Inflammatory macrophage (primary cell): ENCODE results near the gene DNASE1L2.
A peak's percentile ranks its signal among the peaks of the same experiment; 100 is the strongest.
"Not testable (repeated sequence)": the region's sequence is repeated elsewhere in the genome, so short reads cannot be mapped to it uniquely, and the experiment has no call there.

Experiments
- DNase-seq, 2 donors: peaks; one replicate each; pipeline ENCODE4 v3.0.0-alpha.2; 2020 to 2022

DNASE1L2 gene

GRCh38 chr16:2242598-2242997 lies 6.4 kb downstream of the DNASE1L2 start:
- peak in 1 of 2 donors; percentile 36 for DNase-seq

GRCh38 chr16:2243031-2243528 lies 6.8 kb downstream of the DNASE1L2 start:
- no peak for DNase-seq

DNA sequence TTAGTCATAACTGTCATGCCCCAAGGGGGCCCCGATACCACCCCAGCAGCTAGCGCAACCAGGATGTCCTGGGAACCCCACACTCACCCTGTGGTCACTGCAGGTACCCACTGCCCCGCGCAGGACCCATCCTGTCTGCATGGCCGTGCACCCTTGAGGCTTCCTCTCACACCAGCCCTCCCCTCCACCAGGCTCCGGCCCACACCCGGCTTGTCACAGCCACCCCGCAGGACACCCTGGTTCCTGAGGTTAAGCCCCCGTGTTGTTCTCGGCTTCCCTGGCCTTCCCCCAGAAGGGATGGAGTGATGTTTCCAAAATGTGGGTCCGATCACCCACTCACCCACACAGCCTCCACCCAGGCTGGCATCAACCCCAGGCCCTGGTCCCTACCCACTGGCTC lies 7.5 kb downstream of the DNASE1L2 start:
- DNase-seq = no peak

- no peak for DNase-seq
These were observed 8.1 kb downstream of the DNASE1L2 start for GRCh38 chr16:2244301-2244700.

DNA sequence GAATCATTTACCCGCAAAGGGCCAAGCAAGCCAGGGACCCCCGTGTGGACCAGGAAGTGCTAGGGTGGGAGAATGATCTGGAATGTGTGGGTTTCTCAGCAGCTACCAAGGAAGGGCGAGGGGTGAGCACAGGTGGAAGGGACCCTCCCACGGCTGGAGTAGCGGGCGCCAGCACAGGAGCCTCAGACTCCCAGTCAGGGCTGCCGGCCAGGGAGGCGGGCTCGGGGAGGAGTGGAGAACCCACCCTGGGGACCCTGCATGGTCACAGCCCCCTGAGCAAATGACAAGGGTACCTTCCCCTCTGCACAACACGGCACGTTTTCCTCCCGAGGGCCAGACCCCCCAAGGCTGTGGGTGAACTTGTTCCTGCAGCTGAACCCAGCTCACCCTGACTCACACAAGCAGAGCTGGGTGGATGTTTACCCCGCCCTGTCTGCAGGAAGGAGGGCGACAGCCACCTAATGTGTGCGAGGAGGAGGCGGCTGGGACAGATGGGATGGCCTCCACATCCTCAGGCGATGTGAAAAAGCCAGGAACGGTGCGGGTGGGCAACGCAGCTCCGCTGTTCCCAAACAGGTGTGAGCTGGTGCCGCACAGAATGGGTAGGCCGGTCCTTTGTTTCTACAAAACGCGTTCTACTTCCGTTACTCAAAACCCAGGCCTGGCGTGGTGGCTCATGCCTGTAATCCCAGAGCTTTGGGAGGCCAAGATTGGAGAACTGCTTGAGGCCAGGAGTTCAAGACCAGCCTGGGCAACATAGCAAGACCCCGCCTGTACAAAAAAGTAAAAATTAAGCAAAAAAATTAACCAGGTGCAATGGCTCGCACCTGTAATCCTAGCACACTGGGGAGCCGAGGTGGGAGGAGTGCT lies 8.9 kb downstream of the DNASE1L2 start:
- no peak for DNase-seq

DNA sequence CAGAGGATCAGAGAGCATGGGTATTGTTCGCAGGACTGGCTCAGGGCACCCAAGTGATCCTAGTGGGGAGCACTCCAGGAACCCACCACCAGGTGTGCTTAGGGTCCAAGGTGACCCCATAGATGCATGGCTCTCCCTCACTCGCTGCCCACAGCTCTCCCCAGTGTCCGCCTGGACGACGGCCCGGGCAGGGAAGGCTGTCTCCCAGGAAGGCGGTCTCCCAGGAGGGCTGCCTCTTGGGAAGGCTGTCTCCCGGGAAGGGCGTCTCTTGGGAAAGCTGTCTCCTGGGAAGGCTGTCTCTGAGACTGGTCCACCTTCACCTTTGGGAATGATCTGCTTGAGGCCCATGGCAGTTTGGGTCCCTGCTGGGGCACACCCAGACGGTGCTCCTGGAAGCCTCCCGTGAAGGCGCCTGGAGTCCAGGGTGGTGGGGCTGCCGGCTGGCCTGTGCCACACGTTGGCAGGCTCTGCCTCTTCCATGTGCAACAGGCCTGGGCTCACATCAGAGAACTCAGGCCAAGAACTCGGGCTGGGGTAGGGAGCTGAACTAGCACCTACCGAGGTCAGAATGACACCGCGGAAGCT lies 10.1 kb downstream of the DNASE1L2 start:
- no peak for DNase-seq

- peak; percentile 26 to 34 for DNase-seq
These were observed 14.5 kb downstream of the DNASE1L2 start for GRCh38 chr16:2250652-2251295.

GRCh38 chr16:2251296-2252111 lies 15.3 kb downstream of the DNASE1L2 start, which contains the start of gene ECI1:
Gene ECI1, minus strand, starts transcription at chr16:2251587. Its CDS starts 21 bp downstream, at chr16:2251566.
- peak; percentile 96 to 97 for DNase-seq

GRCh38 chr16:2252806-2253148 lies 16.5 kb downstream of the DNASE1L2 start:
- no peak for DNase-seq

- no peak for DNase-seq
These were observed 17.0 kb downstream of the DNASE1L2 start for GRCh38 chr16:2253293-2253692.

DNA sequence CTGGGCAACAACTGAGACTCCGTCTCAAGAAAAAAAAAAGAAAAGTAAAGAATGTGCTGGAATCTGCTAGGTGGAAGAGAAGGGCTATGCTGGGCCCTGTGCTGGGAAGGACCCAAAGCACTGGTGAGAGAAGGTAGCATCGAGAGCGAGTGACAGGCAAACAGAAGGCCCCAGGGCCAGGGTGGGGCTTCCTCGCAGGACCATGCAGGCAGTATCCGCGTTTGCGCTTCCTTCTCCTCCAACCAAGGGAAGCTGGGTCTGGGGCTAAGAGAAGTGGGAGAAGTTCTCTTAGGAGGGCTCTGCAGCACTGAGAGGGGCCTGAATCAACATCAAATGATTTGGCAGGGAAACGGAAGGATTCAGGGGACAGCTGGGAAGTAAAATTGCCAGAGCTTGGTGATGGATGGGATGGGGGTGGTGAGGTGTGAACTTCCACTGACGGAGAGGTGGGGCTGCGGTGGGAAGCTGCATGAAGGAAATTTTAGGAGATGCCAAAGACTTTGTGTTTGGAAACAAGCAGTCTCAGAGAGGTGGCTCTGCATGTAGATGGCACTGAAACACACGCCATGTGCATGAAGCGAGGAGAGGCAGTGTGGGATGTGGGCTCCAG lies 20.4 kb downstream of the DNASE1L2 start:
- no peak for DNase-seq

- no peak for DNase-seq
These were observed 21.5 kb downstream of the DNASE1L2 start for GRCh38 chr16:2257726-2258125.

DNA sequence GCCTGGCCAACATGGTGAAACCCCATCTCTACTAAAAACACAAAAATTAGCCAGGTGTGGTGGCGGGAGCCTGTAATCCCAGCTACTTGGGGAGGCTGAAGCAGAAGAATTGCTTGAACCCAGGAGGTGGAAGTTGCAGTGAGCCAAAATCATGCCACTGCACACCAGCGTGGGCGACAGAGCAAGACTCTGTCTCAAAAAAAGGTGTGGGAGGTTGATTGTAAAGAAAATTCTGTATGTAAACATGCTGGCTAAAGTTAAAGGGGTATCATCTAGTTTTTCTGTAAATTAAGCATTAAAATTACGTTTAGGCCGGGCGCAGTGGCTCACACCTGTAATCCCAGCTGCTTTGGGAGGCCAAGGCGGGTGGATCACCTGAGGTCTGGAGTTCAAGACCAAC lies 22.3 kb downstream of the DNASE1L2 start:
- not testable (repeated sequence) for DNase-seq

DNA sequence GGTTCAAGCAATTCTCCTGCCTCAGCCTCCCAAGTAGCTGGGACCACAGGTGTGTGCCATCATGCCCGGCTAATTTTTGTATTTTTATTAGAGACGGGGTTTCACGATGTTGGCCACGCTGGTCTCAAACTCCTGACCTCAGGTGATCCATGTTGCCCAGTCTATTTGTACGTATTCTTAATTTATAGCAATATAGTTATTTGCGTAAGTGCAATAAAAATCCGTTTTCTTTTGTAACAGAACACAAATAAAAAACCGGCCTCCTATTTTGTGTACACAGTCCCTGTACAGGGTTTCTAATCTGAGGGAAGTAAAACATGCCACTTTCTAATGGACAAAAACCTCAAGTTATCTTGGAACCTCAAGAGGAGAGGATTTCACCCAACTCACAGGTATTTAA lies 24.0 kb downstream of the DNASE1L2 start:
- DNase-seq = no peak

- DNase-seq = not testable (repeated sequence)
These were observed 26.8 kb downstream of the DNASE1L2 start for GRCh38 chr16:2263026-2263425.

DNA sequence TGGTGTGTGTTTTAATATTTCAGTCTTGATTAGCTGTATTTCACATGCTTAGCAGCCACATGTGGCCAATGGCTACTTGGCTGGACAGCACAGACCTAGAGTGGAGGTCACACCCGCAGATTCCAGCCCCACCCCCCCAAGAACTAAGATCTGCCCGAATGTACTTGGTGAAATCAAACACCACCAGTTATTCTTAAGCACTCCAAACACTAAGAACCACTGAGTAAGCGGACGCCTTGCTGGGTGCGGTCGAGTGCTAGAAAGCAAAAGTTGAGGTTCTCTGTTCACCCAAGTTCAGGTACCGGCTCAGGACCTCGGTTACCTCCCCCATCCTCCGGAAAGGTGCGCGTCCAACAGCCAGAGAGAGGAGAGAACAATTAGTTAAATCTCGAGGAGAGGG lies 30.6 kb downstream of the DNASE1L2 start:
- DNase-seq = not testable (repeated sequence)

- DNase-seq = not testable (repeated sequence)
These were observed 31.3 kb downstream of the DNASE1L2 start for GRCh38 chr16:2267505-2267912.

- peak; percentile 96 to 97 for DNase-seq
These were observed 31.8 kb downstream of the DNASE1L2 start, which contains the start of gene RNPS1 for GRCh38 chr16:2267913-2268666. Gene RNPS1, minus strand, starts transcription at chr16:2268126. Its CDS starts 3,483 bp downstream, at chr16:2264643.

GRCh38 chr16:2270070-2270462 lies 33.8 kb downstream of the DNASE1L2 start:
- no peak for DNase-seq

DNA sequence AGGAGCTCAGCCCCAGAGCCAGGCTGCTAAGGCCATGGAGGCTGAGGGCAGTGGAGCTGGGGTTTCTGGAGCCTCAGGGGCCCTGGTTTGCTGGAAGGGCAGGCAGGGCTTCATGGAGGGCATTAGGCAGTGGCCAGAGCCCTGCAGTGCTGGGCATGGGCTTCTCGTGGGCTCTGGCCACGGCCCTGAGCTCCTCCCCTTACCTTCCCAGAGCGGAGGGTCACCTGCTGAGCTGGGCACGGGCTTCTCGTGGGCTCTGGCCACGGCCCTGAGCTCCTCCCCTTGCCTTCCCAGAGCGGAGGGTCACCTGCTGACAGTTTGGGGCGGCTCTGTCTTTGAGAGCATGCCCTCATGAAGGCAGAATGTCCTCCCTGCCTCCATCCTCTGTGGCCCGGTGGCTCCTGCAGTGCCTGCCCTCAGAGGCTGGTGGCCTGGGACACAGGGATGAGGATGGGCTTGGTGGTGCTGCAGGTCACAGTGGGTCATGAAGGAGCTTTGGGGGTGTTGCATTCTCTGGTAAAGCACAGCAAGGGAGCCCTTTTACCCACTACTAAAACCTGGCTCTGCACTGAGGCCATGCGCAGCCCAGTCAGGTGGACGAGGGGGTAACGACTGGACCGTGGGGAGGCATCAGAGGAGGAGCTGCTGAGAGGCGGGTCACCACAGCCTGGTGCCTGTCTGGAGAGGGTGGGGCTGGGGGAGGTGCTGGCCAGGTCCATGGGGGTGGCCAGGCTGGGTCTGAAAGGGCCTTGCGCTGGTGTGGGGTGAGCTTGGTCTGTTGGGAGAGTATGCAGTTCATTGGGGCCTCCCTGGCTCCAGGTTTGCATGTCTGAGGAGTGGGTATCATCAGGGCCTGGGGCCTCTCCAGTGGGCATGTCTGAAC lies 34.6 kb downstream of the DNASE1L2 start:
- no peak for DNase-seq
